ENCODE data around the gene SERPINA12. TPM values are rescaled to one million over a fixed set of nuclear protein-coding genes. Genes with fewer than 3 reads are reported as not detected.

SERPINA12 gene
- total RNA-seq, 4 donors from 2014 or later, result not detected

DNA sequence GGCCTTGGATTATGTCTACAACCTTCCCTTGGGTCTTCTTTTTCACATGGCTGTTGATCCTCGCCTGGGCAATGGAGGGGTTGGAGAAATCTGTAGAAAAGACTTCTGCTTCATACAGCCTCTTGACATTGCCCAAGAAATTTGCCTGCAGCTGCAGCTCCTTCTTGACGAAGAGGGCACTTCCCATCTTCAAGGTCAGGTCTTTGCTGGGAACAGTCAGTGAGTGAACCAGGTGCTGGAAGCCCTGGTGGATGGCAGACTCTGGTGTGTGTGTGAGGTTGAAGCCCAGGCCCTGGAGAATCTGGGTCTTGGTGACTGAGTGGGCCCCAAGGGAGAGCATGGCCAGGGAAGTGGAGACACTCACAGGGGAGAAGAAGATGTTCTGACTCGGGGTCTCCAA is 40.0 kb downstream of the SERPINA12 start:
- TF ChIP-seq, protein P1, sequence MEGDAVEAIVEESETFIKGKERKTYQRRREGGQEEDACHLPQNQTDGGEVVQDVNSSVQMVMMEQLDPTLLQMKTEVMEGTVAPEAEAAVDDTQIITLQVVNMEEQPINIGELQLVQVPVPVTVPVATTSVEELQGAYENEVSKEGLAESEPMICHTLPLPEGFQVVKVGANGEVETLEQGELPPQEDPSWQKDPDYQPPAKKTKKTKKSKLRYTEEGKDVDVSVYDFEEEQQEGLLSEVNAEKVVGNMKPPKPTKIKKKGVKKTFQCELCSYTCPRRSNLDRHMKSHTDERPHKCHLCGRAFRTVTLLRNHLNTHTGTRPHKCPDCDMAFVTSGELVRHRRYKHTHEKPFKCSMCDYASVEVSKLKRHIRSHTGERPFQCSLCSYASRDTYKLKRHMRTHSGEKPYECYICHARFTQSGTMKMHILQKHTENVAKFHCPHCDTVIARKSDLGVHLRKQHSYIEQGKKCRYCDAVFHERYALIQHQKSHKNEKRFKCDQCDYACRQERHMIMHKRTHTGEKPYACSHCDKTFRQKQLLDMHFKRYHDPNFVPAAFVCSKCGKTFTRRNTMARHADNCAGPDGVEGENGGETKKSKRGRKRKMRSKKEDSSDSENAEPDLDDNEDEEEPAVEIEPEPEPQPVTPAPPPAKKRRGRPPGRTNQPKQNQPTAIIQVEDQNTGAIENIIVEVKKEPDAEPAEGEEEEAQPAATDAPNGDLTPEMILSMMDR (IDR thresholded peaks at IDR 0.05; ENCODE audit: low read depth), result no peak

DNA sequence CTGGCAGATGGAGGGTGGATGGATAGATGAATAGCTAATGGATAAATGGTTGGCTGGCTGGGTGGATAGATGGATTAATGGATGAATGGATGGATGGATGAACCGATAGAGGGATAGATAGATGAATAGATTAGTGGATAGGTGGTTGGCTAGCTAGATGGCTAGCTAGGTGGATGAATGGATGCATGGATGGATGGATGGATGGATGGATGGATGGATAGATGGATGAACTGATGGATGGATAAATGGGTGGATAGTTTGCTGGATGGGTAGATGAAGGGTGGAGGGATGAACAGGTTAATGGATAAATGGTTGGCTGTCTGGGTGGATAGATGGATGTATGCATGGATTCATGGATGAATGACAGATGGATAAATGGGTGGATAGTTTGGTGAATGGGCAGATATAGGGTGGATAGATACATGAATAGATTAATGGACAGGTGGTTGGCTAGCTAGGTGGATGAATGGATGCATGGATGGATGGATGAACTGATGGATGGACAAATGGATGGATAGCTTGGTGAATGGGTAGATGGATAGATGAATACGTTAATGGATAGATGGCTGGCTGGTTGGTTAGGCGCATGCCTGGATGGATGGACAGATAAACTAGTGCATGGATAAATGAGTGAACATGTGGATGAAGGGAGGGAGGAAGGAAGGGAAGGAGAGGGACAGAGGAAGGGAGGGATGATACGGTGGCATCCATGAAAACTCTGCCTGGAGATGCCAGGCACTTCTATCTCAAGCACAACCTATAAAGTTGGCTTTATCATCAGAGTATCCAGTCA is 41.3 kb downstream of the SERPINA12 start:
- TF ChIP-seq, protein P1 (IDR thresholded peaks at IDR 0.05; ENCODE audit: low read depth), result no peak

DNA sequence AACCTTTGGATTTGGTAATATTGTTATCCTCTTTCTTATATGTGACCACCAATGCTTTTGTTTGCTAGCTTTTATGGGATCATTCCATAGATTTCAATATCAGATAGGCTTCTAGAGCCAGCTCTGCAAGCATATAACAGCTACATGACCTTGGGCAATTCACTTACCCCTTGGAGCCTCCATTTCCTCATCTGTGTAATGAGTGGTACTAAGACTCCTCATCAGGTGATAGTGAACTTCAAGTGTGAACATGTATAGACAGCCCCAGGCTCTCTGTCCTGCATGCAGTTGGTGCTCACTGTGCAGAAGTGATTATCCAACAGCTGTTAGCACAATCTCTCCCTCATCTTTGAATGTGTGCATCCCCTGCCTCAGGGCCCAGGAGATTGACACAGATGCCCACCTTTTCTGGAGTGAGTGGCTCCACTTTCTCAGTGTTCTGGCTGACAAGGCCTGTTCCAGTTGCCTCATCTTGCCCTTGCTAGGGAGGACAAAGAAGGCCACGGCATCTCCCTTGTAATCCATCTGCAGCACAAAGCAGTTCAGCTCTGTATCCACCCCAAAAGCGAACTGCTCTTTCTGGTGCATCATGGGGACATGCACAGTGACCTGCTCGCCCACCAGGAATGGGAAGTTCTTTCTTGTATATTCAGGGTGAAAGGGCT is 42.4 kb downstream of the SERPINA12 start:
- TF ChIP-seq, protein P1 (IDR thresholded peaks at IDR 0.05; ENCODE audit: low read depth), result no peak

GRCh38 chr14:94465042-94465441 is 44.2 kb downstream of the SERPINA12 start:
- TF ChIP-seq, protein P1 (IDR thresholded peaks at IDR 0.05; ENCODE audit: low read depth), result no peak

- TF ChIP-seq, protein P1 (IDR thresholded peaks at IDR 0.05; ENCODE audit: low read depth), result no peak
These were observed 45.0 kb downstream of the SERPINA12 start for GRCh38 chr14:94464290-94464689.

GRCh38 chr14:94462763-94463572 is 46.3 kb downstream of the SERPINA12 start:
- TF ChIP-seq, protein P1 (IDR thresholded peaks at IDR 0.05; ENCODE audit: low read depth), result no peak

GRCh38 chr14:94462219-94462551 is 47.1 kb downstream of the SERPINA12 start:
- TF ChIP-seq, protein P1 (IDR thresholded peaks at IDR 0.05; ENCODE audit: low read depth), result no peak

Measured in subcutaneous adipose tissue (tissue), 4 donors.